Esophagus muscularis mucosa (tissue), 4 donors: ENCODE measurements around the gene PRKN. TPM values are rescaled to one million over a fixed set of nuclear protein-coding genes. Genes with fewer than 3 reads are reported as not detected.

Experiments
- DNase-seq: peaks from one replicate; pipeline ENCODE4 v3.0.0-alpha.2; 2017; ENCODE audit errors: extremely low spot score
- H3K27ac ChIP-seq, 4 donors: fragments of 200-600 bp; sonication (generic); replicated peaks in 1 of 4; 1 replicate in 3 of 4; 2 replicates in 1 of 4; pipeline ENCODE4 v1.5.1; 2016 to 2019; ENCODE audit warnings: mild to moderate bottlenecking in 1 of 4
- H3K27me3 ChIP-seq, 4 donors: fragments of 200-600 bp; sonication (generic); one replicate each; pipeline versions ENCODE4 v1.5.1 to v1.6.0; 2016 to 2019
- H3K36me3 ChIP-seq, 4 donors: fragments of 200-600 bp; sonication (generic); one replicate each; pipeline ENCODE4 v1.5.1; 2016 to 2019
- H3K4me1 ChIP-seq, 4 donors: fragments of 200-600 bp; sonication (generic); one replicate each; pipeline ENCODE4 v1.5.1; 2016 to 2019
- H3K4me3 ChIP-seq, 4 donors: fragments of 200-600 bp; sonication (generic); 1 replicate in 2 of 4; 2 replicates in 2 of 4; pipeline ENCODE4 v1.5.1; 2016 to 2019; ENCODE audit warnings: mild to moderate bottlenecking in 4 of 4, moderate library complexity in 1 of 4
- H3K9me3 ChIP-seq, 4 donors: fragments of 200-600 bp; sonication (generic); 1 replicate in 3 of 4; 2 replicates in 1 of 4; pipeline ENCODE4 v1.5.1; 2016 to 2019
- EP300 ChIP-seq: sonication (generic); formaldehyde crosslinking; IDR thresholded peaks from one replicate; pipeline ENCODE4 v1.6.1; 2017; ENCODE audit warnings: antibody characterized with exemption
- POLR2A ChIP-seq: fragments of 450-650 bp; IDR thresholded peaks from one replicate; pipeline ENCODE4 v1.6.1; 2017; ENCODE audit warnings: antibody characterized with exemption, moderate library complexity, mild to moderate bottlenecking, low read depth
- POLR2AphosphoS5 ChIP-seq, 2 donors: sonication (generic); formaldehyde crosslinking; IDR thresholded peaks; one replicate each; pipeline ENCODE4 v1.6.1; 2017; ENCODE audit warnings: antibody characterized with exemption in 2 of 2
- WGBS: methylation state at CpG from one replicate; pipeline ENCODE4 v1.1.5; 2018; 5-methylcytosine and 5-hydroxymethylcytosine counted together
- intact Hi-C: fragments of 100-400 bp; cut with DNase I; formaldehyde crosslinking; loops from one replicate; pipeline ENCODE4 v1.15.1; 2023
- total RNA-seq, 4 donors: library from RNA; depleted of rRNA; stranded (reverse); fragments of >200 nt; gene quantifications; one replicate each; pipeline versions ENCODE4 v1.1.0 to v1.2.1, GENCODE V29; 2016
- TF ChIP-seq, protein P1 (sequence below), 3 experiments: fragments of 200-600 bp in 2 of 3; fragments of 450-650 bp in 1 of 3; sonication (generic) in 2 of 3; IDR thresholded peaks; one replicate each; pipeline ENCODE4 v1.5.1; 2017 to 2019; ENCODE audit warnings: antibody characterized with exemption in 3 of 3, mild to moderate bottlenecking in 2 of 3, moderate library complexity in 1 of 3

Gene PRKN
- total RNA-seq, 4 donors from 2014 or later: 9.6 to 14.5 (median 10.8) TPM

DNA sequence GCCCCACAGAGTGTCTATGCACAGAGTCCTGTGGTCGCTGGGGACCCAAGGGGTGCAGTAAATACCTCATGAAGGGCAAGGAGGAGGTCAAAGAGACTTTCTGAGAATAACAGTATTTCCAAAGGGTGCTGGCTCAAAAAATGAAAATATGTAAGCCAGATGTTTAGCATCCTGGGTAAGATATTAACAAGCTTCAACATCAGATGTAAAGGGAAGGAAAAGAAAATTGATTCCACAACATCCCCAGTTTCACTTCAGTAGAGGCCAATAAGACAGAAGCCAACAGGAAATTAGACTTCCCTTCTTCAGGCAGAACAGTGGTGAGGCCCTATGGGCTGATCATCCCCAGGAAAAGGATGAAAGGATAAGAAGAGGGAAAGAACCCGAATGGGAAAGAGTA, 434.7 kb downstream of the PRKN start:
- DNase-seq: no peak
- no peak overlapping the region for H3K27ac ChIP-seq
- 79% methylated on average over 2 of the region's 2 CpGs for WGBS
- no peaks in the 10 kb centered on the region for H3K9me3 ChIP-seq
- no peaks in the 10 kb centered on the region for H3K36me3 ChIP-seq
- intact Hi-C loops: no loop called here
- no peak overlapping the region for H3K4me3 ChIP-seq
- H3K4me1 ChIP-seq: peaks cover 15 to 22% (median 19%) of the 10 kb centered on the region in 4 donors
- no peaks in the 10 kb centered on the region for H3K27me3 ChIP-seq
- no peak for TF ChIP-seq POLR2A
- TF ChIP-seq, protein P1, sequence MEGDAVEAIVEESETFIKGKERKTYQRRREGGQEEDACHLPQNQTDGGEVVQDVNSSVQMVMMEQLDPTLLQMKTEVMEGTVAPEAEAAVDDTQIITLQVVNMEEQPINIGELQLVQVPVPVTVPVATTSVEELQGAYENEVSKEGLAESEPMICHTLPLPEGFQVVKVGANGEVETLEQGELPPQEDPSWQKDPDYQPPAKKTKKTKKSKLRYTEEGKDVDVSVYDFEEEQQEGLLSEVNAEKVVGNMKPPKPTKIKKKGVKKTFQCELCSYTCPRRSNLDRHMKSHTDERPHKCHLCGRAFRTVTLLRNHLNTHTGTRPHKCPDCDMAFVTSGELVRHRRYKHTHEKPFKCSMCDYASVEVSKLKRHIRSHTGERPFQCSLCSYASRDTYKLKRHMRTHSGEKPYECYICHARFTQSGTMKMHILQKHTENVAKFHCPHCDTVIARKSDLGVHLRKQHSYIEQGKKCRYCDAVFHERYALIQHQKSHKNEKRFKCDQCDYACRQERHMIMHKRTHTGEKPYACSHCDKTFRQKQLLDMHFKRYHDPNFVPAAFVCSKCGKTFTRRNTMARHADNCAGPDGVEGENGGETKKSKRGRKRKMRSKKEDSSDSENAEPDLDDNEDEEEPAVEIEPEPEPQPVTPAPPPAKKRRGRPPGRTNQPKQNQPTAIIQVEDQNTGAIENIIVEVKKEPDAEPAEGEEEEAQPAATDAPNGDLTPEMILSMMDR (IDR thresholded peaks at IDR 0.05): no peak
- TF ChIP-seq POLR2AphosphoS5 (IDR thresholded peaks at IDR 0.05): no peak
- no peak for TF ChIP-seq EP300

DNA sequence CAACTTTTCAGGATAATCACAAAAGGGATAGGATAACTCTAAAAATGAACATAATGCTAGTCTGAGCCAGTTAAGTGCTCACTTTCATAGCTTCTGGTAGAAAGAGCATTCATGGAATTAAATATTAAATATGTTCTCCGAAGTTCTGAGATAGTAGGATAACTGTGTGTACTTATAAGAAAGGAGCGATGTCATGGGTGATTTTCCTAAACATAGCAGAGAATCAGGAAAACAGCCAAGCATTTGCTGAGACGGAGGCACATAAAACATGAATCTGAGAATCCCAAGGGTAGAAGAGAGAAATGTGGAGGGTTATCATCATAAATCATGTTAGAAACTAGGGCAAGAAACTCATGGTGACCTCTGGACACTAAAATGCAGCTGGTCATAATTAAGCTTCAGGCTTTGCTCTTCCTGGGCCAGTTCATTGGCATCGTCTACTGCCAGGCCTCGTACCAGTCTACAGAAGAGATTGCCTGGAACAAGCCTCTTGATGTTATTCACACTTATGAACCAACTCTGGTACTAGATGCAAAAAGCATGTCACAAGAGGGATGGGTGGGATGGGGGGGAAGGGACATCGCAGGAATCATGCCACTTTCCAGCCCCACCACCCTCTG, 436.6 kb downstream of the PRKN start:
- WGBS: 30% methylated on average over 6 of the region's 6 CpGs

DNA sequence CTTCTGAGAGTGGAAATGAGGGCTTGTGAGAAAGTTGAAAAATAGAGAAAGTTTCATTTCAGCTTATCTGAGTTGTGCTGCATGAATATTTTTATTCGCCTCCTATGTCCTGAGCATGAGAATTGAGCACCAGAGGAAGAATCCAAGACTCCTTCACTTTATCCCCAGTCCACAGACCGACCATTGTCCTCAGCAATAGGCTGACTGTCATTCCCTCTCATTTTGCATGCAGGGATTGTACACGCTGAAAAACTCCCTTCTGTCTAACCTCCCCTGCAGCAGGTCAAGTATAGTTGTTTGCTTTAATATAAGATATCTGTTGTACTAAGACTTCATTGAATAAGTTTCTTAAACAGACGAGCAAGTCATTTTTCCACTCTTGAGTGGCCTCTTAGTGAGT, 437.6 kb downstream of the PRKN start:
- no peak for TF ChIP-seq EP300
- TF ChIP-seq POLR2A: no peak
- TF ChIP-seq, protein P1 (IDR thresholded peaks at IDR 0.05): no peak
- no peak for TF ChIP-seq POLR2AphosphoS5 (IDR thresholded peaks at IDR 0.05)
- Histone ChIP-seq H3K27me3 (no peaks in the 10 kb centered on the region), H3K4me1 (peaks cover 15 to 22% (median 19%) of the 10 kb centered on the region in 4 donors), H3K36me3 (no peaks in the 10 kb centered on the region), H3K27ac (no peak overlapping the region), H3K9me3 (no peaks in the 10 kb centered on the region), H3K4me3 (no peak overlapping the region)
- intact Hi-C loops: no loop called here
- 81% methylated on average over 4 of the region's 4 CpGs for WGBS
- no peak for DNase-seq

More for the DNA sequence above, 436.6 kb downstream of the PRKN start:
- TF ChIP-seq POLR2A: no peak
- no peak for TF ChIP-seq POLR2AphosphoS5 (IDR thresholded peaks at IDR 0.05)
- TF ChIP-seq, protein P1 (IDR thresholded peaks at IDR 0.05): no peak
- no peak for TF ChIP-seq EP300
- Histone ChIP-seq H3K27ac (peak overlapping the region in 1 of 4 donors; percentile 28), H3K27me3 (no peaks in the 10 kb centered on the region), H3K36me3 (no peaks in the 10 kb centered on the region), H3K4me3 (no peak overlapping the region), H3K9me3 (no peaks in the 10 kb centered on the region), H3K4me1 (peaks cover 15 to 22% (median 19%) of the 10 kb centered on the region in 4 donors)
- intact Hi-C loops: no loop called here
- no peak for DNase-seq

DNA sequence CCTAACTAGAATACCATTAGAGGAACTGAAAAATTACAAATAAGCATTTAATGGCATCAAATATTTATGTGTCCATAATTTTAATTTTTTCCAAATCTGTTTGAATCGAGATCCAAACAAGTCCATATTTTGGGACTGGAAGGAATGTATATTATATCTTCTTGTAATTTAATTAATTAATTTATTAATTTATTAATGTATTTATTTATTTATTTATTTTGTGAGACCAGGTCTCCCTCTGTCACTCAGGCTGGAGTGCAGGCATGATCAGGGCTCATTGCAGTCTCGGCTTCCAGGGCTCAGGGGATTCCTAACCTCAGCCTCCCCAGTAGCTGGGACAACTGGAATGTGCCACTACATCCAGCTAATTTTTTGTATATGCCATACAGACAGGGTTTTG, 453.6 kb downstream of the PRKN start:
- intact Hi-C loops: no loop called here
- Histone ChIP-seq H3K4me1 (no peaks in the 10 kb centered on the region), H3K27ac (no peak overlapping the region), H3K4me3 (no peak overlapping the region), H3K27me3 (no peaks in the 10 kb centered on the region), H3K36me3 (no peaks in the 10 kb centered on the region), H3K9me3 (no peaks in the 10 kb centered on the region)
- no peak for TF ChIP-seq POLR2A
- TF ChIP-seq, protein P1 (IDR thresholded peaks at IDR 0.05): no peak
- TF ChIP-seq POLR2AphosphoS5 (IDR thresholded peaks at IDR 0.05): no peak
- no peak for TF ChIP-seq EP300
- no peak for DNase-seq
- WGBS: 92% methylated on average over 2 of the region's 2 CpGs

DNA sequence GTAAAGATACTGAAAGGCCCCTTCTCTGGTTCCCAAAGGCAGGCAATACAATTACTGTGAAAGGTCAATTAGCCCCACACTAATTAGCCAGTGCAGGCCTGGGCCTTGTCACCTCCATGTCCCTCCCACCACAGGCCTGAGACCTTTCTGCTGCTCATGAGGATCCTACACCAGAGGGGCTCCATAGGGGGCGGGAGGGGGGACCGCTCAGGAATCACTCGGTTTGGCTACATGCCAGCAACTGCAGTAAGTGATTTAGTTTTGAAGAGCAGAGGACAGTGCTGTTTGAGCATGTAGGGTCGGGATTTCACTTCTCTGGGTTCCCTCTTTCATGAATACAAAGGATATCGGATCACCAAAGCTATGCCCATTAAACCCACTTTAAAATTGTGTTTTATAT, 455.6 kb downstream of the PRKN start:
- Histone ChIP-seq H3K27me3 (no peaks in the 10 kb centered on the region), H3K4me1 (peaks cover 0 to 6% (median 2%) of the 10 kb centered on the region in 4 donors), H3K9me3 (no peaks in the 10 kb centered on the region), H3K27ac (no peak overlapping the region), H3K36me3 (no peaks in the 10 kb centered on the region), H3K4me3 (no peak overlapping the region)
- 66% methylated on average over 5 of the region's 5 CpGs for WGBS
- TF ChIP-seq POLR2AphosphoS5 (IDR thresholded peaks at IDR 0.05) (no peak), POLR2A (no peak), EP300 (no peak)
- TF ChIP-seq, protein P1 (IDR thresholded peaks at IDR 0.05): no peak
- no peak for DNase-seq
- intact Hi-C loops: no loop called here
